Epithelial cell of esophagus (primary cell): ENCODE results near the gene ATIC.

ENCODE experiments used
- DNase-seq: peaks from one replicate; pipeline ENCODE4 v3.0.0; 2010; ENCODE audit warnings: low read depth
- H3K4me3 ChIP-seq: 2 replicates; pipeline ENCODE4 v1.5.1; 2011; ENCODE audit warnings: mild to moderate bottlenecking, low read length, control low read depth
- CTCF ChIP-seq: IDR thresholded peaks from 2 replicates; pipeline ENCODE4 v1.5.1; 2011; ENCODE audit warnings: low read depth, mild to moderate bottlenecking, low read length, control low read depth, inconsistent platforms; ENCODE audit not compliant: insufficient read depth; ENCODE audit errors: missing control alignments

Gene ATIC

GRCh38 chr2:215314896-215315295 lies 3.0 kb downstream of the ATIC start:
- peak; percentile 46 for DNase-seq
- TF ChIP-seq CTCF, result no peak
- no peak overlapping the region for H3K4me3 ChIP-seq

GRCh38 chr2:215315301-215315700 lies 3.4 kb downstream of the ATIC start:
- no peak for TF ChIP-seq CTCF
- no peak for DNase-seq
- H3K4me3 ChIP-seq, result no peak overlapping the region

GRCh38 chr2:215316336-215316735 lies 4.5 kb downstream of the ATIC start:
- TF ChIP-seq CTCF, result no peak
- DNase-seq, result no peak
- H3K4me3 ChIP-seq, result no peak overlapping the region

- H3K4me3 ChIP-seq, result no peak overlapping the region
- no peak for TF ChIP-seq CTCF
Observed at GRCh38 chr2:215319500-215319899, 7.6 kb downstream of the ATIC start.

GRCh38 chr2:215320102-215320501 lies 8.2 kb downstream of the ATIC start:
- no peak for TF ChIP-seq CTCF
- DNase-seq, result no peak
- H3K4me3 ChIP-seq, result no peak overlapping the region

More at GRCh38 chr2:215319500-215319899, 7.6 kb downstream of the ATIC start:
- DNase-seq, result no peak

- TF ChIP-seq CTCF, result no peak
- no peak overlapping the region for H3K4me3 ChIP-seq
- no peak for DNase-seq
Observed at GRCh38 chr2:215320679-215321078, 8.8 kb downstream of the ATIC start.

GRCh38 chr2:215324811-215325210 lies 13.0 kb downstream of the ATIC start:
- TF ChIP-seq CTCF, result no peak
- no peak for DNase-seq
- no peak overlapping the region for H3K4me3 ChIP-seq
